Lower lobe of right lung (tissue), 2 donors: ENCODE results near the gene SH3PXD2A. TPM values are rescaled to one million over a fixed set of nuclear protein-coding genes. Genes with fewer than 3 reads are reported as not detected.

Experiments used
- ATAC-seq, 2 donors: fragments of 200-7000 bp; cut with Tn5 transposase; one replicate each; pipeline ENCODE4 v1.9.1; 2020 to 2022; ENCODE audit warnings: mild to moderate bottlenecking in 2 of 2, moderate library complexity in 2 of 2
- DNase-seq: peaks from one replicate; pipeline ENCODE4 v3.0.0-alpha.2; 2020
- H3K27ac ChIP-seq: fragments of 200-600 bp; one replicate; pipeline ENCODE4 v1.8.0; 2022
- H3K27me3 ChIP-seq: fragments of 200-600 bp; one replicate; pipeline ENCODE4 v1.8.0; 2022; ENCODE audit warnings: low read depth
- H3K36me3 ChIP-seq: fragments of 200-600 bp; one replicate; pipeline ENCODE4 v1.8.0; 2022; ENCODE audit warnings: mild to moderate bottlenecking
- H3K4me1 ChIP-seq: fragments of 200-600 bp; one replicate; pipeline ENCODE4 v1.8.0; 2022
- H3K4me3 ChIP-seq: fragments of 200-600 bp; one replicate; pipeline ENCODE4 v1.8.0; 2022; ENCODE audit warnings: mild to moderate bottlenecking
- H3K9me3 ChIP-seq: fragments of 200-600 bp; one replicate; pipeline ENCODE4 v1.8.0; 2022
- intact Hi-C: fragments of 100-400 bp; cut with DNase I; formaldehyde crosslinking; loops from one replicate; pipeline ENCODE4 v1.11.0; 2022
- total RNA-seq: library from RNA; stranded (reverse); fragmentation: NEBNext Ultra II Directional; extraction: Animal tissue kit (Norgen Biotek cat#: 25700); gene quantifications from one replicate; pipeline ENCODE4 v1.2.1, GENCODE V29; 2021
- TF ChIP-seq, protein P1 (sequence below): fragments of 200-600 bp; IDR thresholded peaks from one replicate; pipeline ENCODE4 v1.8.0; 2022; ENCODE audit warnings: antibody characterized with exemption, mild to moderate bottlenecking
- donor health status: DM: no; HTN: yes; CAD: no; lungs with severe emphysema.

SH3PXD2A gene
- total RNA-seq, 1 donor from 2014 or later: 34.8 TPM

DNA sequence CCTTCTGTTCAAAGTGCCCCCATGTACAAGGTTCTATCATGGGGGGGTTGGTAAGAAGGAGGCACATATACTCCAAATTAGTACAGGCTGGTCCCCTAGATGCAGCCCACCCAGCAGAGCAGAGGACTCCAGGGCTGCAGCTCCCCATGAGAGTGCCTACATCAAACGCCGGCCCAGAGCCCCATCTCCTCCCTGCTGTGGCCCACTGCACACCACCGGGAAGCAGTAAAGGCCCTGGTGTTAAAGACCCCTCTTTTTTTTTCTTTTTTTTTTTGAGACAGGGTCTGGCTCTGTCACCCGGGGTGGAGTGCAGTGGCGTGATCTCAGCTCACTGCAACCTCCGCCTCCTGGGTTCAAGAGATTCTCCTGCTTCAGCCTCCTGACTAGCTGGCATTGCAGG lies 47.4 kb downstream of the SH3PXD2A start:
- TF ChIP-seq, protein P1, sequence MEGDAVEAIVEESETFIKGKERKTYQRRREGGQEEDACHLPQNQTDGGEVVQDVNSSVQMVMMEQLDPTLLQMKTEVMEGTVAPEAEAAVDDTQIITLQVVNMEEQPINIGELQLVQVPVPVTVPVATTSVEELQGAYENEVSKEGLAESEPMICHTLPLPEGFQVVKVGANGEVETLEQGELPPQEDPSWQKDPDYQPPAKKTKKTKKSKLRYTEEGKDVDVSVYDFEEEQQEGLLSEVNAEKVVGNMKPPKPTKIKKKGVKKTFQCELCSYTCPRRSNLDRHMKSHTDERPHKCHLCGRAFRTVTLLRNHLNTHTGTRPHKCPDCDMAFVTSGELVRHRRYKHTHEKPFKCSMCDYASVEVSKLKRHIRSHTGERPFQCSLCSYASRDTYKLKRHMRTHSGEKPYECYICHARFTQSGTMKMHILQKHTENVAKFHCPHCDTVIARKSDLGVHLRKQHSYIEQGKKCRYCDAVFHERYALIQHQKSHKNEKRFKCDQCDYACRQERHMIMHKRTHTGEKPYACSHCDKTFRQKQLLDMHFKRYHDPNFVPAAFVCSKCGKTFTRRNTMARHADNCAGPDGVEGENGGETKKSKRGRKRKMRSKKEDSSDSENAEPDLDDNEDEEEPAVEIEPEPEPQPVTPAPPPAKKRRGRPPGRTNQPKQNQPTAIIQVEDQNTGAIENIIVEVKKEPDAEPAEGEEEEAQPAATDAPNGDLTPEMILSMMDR: no peak
- no peak for DNase-seq

GRCh38 chr10:103806395-103807187 lies 48.8 kb downstream of the SH3PXD2A start:
- Histone ChIP-seq H3K27ac (no peak overlapping the region), H3K27me3 (no peaks in the 10 kb centered on the region), H3K4me1 (peaks cover 2% of the 10 kb centered on the region), H3K9me3 (no peaks in the 10 kb centered on the region), H3K36me3 (no peaks in the 10 kb centered on the region), H3K4me3 (no peak overlapping the region)
- TF ChIP-seq, protein P1: no peak
- ATAC-seq (no peak), DNase-seq (no peak)
- intact Hi-C loops: no loop called here

More for the DNA sequence above, 47.4 kb downstream of the SH3PXD2A start:
- intact Hi-C loops: no loop called here
- H3K4me3 ChIP-seq: no peak overlapping the region
- no peak for ATAC-seq
- H3K4me1 ChIP-seq: peaks cover 14% of the 10 kb centered on the region
- H3K36me3 ChIP-seq: no peaks in the 10 kb centered on the region
- H3K27ac ChIP-seq: no peak overlapping the region
- H3K9me3 ChIP-seq: no peaks in the 10 kb centered on the region
- H3K27me3 ChIP-seq: no peaks in the 10 kb centered on the region

GRCh38 chr10:103805781-103806180 lies 49.6 kb downstream of the SH3PXD2A start:
- H3K27me3 ChIP-seq: no peaks in the 10 kb centered on the region
- no peaks in the 10 kb centered on the region for H3K4me1 ChIP-seq
- DNase-seq (no peak), ATAC-seq (no peak)
- TF ChIP-seq, protein P1: no peak
- intact Hi-C loops: no loop called here
- no peaks in the 10 kb centered on the region for H3K36me3 ChIP-seq
- no peaks in the 10 kb centered on the region for H3K9me3 ChIP-seq
- H3K27ac ChIP-seq: no peak overlapping the region
- H3K4me3 ChIP-seq: no peak overlapping the region

- no peaks in the 10 kb centered on the region for H3K4me1 ChIP-seq
- H3K9me3 ChIP-seq: no peaks in the 10 kb centered on the region
- no peaks in the 10 kb centered on the region for H3K36me3 ChIP-seq
- intact Hi-C loops: no loop called here
- H3K27ac ChIP-seq: no peak overlapping the region
- TF ChIP-seq, protein P1: no peak
- DNase-seq (no peak), ATAC-seq (no peak)
- no peak overlapping the region for H3K4me3 ChIP-seq
- no peaks in the 10 kb centered on the region for H3K27me3 ChIP-seq
Measured at GRCh38 chr10:103804871-103805270, 50.5 kb downstream of the SH3PXD2A start.

- H3K27me3 ChIP-seq: no peaks in the 10 kb centered on the region
- no peak overlapping the region for H3K27ac ChIP-seq
- H3K9me3 ChIP-seq: no peaks in the 10 kb centered on the region
- no peaks in the 10 kb centered on the region for H3K36me3 ChIP-seq
- intact Hi-C loops: no loop called here
- H3K4me3 ChIP-seq: no peak overlapping the region
- ATAC-seq (no peak), DNase-seq (no peak)
- TF ChIP-seq, protein P1: no peak
- no peaks in the 10 kb centered on the region for H3K4me1 ChIP-seq
Measured at GRCh38 chr10:103803941-103804340, 51.4 kb downstream of the SH3PXD2A start.
